ENCODE measurements around the gene TENM3. TPM values are rescaled to one million over a fixed set of nuclear protein-coding genes. Genes with fewer than 3 reads are reported as not detected.

The TENM3 gene
- total and polyA plus RNA-seq, 4 donors, result 0.05 to 5.5 (median 1.1) TPM; not detected in 1

- no peaks in the 10 kb centered on the region for H3K27me3 ChIP-seq (ENCODE audit: control insufficient read depth in 1 of 2, insufficient read depth in 2 of 2, low read length in 1 of 2)
- H3K27ac ChIP-seq (ENCODE audit: low read depth in 1 of 2, low read length in 2 of 2), result no peak overlapping the region
- H3K9me3 ChIP-seq (ENCODE audit: control insufficient read depth, low read length), result no peaks in the 10 kb centered on the region
- H3K36me3 ChIP-seq (ENCODE audit: control insufficient read depth in 1 of 2, insufficient read depth in 2 of 2, low read length in 1 of 2), result no peaks in the 10 kb centered on the region
- ATAC-seq (ENCODE audit: low FRiP score) (no peak), DNase-seq (no peak)
- no peak overlapping the region for H3K4me3 ChIP-seq (ENCODE audit: low read length in 2 of 2)
- WGBS, 2 donors, result 90 to 93% methylated on average over 7 of the region's 7 CpGs
- no peaks in the 10 kb centered on the region for H3K4me1 ChIP-seq (ENCODE audit: control insufficient read depth in 1 of 2, insufficient read depth in 2 of 2, low read length in 2 of 2)
- intact Hi-C loops (cut with DNase I), result loop anchor here in 1 of 2 donors (5.0 kb wide), 1 partner anchor 182 kb away; no protein-coding TSS in a partner anchor
Observed at GRCh38 chr4:182280436-182281111, 37.4 kb downstream of the TENM3 start.

GRCh38 chr4:182286035-182286434, 42.8 kb downstream of the TENM3 start:
- Histone ChIP-seq H3K27ac (ENCODE audit: low read depth in 1 of 2, low read length in 2 of 2) (no peak overlapping the region), H3K27me3 (ENCODE audit: control insufficient read depth in 1 of 2, insufficient read depth in 2 of 2, low read length in 1 of 2) (no peaks in the 10 kb centered on the region), H3K36me3 (ENCODE audit: control insufficient read depth in 1 of 2, insufficient read depth in 2 of 2, low read length in 1 of 2) (no peaks in the 10 kb centered on the region), H3K4me1 (ENCODE audit: control insufficient read depth in 1 of 2, insufficient read depth in 2 of 2, low read length in 2 of 2) (no peaks in the 10 kb centered on the region), H3K4me3 (ENCODE audit: low read length in 2 of 2) (no peak overlapping the region), H3K9me3 (ENCODE audit: control insufficient read depth, low read length) (peaks cover 2% of the 10 kb centered on the region)
- ATAC-seq (ENCODE audit: low FRiP score) (no peak), DNase-seq (no peak)
- intact Hi-C loops (cut with DNase I), result no loop called here
- 69 to 73% methylated on average over 3 of the region's 3 CpGs for WGBS, 2 donors

- H3K27ac ChIP-seq (ENCODE audit: low read depth in 1 of 2, low read length in 2 of 2), result no peak overlapping the region
- 89 to 92% methylated on average over 7 of the region's 7 CpGs for whole genome bisulfite sequencing, 2 donors
- ATAC-seq (ENCODE audit: low FRiP score) (no peak), DNase-seq (no peak)
- no peaks in the 10 kb centered on the region for H3K36me3 ChIP-seq (ENCODE audit: control insufficient read depth in 1 of 2, insufficient read depth in 2 of 2, low read length in 1 of 2)
- H3K4me3 ChIP-seq (ENCODE audit: low read length in 2 of 2), result no peak overlapping the region
- intact Hi-C loops (cut with DNase I), result no loop called here
- H3K27me3 ChIP-seq (ENCODE audit: control insufficient read depth in 1 of 2, insufficient read depth in 2 of 2, low read length in 1 of 2), result no peaks in the 10 kb centered on the region
- H3K4me1 ChIP-seq (ENCODE audit: control insufficient read depth in 1 of 2, insufficient read depth in 2 of 2, low read length in 2 of 2), result no peaks in the 10 kb centered on the region
- peaks cover 2% of the 10 kb centered on the region for H3K9me3 ChIP-seq (ENCODE audit: control insufficient read depth, low read length)
Observed at GRCh38 chr4:182286931-182287330, 43.7 kb downstream of the TENM3 start.

DNA sequence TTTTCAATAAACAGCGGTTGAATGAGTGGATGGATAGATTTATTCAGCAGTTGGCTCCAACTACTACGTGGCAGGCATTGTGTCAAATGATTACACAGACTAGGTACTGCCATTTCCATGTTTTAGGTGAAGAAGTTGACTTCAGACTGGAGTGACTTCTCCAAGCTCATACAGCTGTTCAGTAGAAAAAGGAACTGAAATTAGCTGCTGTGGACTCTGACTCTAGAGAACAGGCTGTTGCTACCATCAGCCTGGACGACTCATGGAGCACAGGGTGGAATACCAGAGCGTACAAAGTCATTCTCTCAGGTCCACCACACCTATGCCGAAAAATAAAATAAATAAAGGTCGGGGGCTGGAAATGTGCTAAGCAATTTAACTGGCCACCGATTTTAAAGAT, 45.3 kb downstream of the TENM3 start:
- Histone ChIP-seq H3K9me3 (ENCODE audit: control insufficient read depth, low read length) (peaks cover 2% of the 10 kb centered on the region), H3K4me3 (ENCODE audit: low read length in 2 of 2) (no peak overlapping the region), H3K36me3 (ENCODE audit: control insufficient read depth in 1 of 2, insufficient read depth in 2 of 2, low read length in 1 of 2) (no peaks in the 10 kb centered on the region), H3K4me1 (ENCODE audit: control insufficient read depth in 1 of 2, insufficient read depth in 2 of 2, low read length in 2 of 2) (no peaks in the 10 kb centered on the region), H3K27ac (ENCODE audit: low read depth in 1 of 2, low read length in 2 of 2) (no peak overlapping the region), H3K27me3 (ENCODE audit: control insufficient read depth in 1 of 2, insufficient read depth in 2 of 2, low read length in 1 of 2) (no peaks in the 10 kb centered on the region)
- intact Hi-C loops (cut with DNase I), result no loop called here
- no peak for ATAC-seq (ENCODE audit: low FRiP score)
- DNase-seq, result no peak
- WGBS, 2 donors, result 87 to 90% methylated on average over 7 of the region's 7 CpGs

GRCh38 chr4:182289809-182290208, 46.6 kb downstream of the TENM3 start:
- Histone ChIP-seq H3K27me3 (ENCODE audit: control insufficient read depth in 1 of 2, insufficient read depth in 2 of 2, low read length in 1 of 2) (no peaks in the 10 kb centered on the region), H3K9me3 (ENCODE audit: control insufficient read depth, low read length) (peaks cover 2% of the 10 kb centered on the region), H3K27ac (ENCODE audit: low read depth in 1 of 2, low read length in 2 of 2) (no peak overlapping the region), H3K4me1 (ENCODE audit: control insufficient read depth in 1 of 2, insufficient read depth in 2 of 2, low read length in 2 of 2) (no peaks in the 10 kb centered on the region), H3K36me3 (ENCODE audit: control insufficient read depth in 1 of 2, insufficient read depth in 2 of 2, low read length in 1 of 2) (no peaks in the 10 kb centered on the region), H3K4me3 (ENCODE audit: low read length in 2 of 2) (no peak overlapping the region)
- DNase-seq (no peak), ATAC-seq (ENCODE audit: low FRiP score) (no peak)
- 87 to 88% methylated on average over 13 of the region's 13 CpGs for WGBS, 2 donors
- intact Hi-C loops (cut with DNase I), result no loop called here

DNA sequence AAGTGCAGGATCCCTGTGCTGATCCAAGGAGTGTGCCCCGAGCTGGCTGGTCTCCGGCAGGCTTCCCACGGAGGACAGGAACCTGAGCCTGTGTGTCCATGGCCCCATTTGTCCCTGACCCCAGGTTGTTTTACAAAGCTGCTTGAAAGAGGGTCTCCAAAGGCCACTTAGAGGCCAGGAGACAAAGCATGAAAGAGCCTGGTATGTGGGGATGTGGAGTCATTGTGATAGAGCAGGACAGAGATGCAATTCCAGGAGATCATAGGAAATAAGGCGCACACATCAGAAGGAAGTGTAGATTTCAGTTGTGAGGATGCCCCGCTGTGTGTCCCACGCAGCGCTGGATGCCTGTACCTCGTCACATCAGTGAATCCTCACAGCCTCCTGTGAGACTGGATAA, 48.0 kb downstream of the TENM3 start:
- no peak for ATAC-seq (ENCODE audit: low FRiP score)

DNA sequence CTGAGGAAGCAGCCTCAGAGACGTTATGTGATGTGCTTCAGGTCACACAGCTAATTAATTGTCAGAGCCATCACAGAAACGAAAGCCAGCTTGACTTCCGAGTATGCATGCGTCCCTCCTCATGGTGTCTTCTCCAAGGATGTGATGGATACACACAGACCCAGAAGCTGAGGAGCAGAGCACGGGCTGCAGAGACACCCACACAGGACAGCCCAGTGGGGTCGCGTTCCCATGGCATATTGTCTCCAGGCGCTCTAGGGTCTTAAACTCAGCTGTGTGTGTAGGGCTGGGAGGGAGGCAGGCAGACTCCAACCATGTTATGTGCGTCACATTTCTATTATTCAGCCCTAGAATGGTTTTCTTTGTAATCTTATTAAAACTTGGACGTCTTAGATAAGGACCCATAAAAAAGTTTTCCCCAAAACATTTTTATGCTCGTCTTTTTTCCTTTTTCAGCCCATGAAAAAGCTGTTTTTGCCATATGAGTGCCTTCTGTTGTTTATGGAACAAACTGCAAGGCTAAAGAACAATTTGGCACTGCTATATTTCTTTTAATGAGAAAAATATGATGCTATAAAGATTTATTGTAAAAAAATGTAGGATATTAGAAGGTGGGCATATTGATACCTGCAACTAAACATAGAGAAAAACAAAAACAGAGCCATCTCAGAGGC, 48.5 kb downstream of the TENM3 start:
- Histone ChIP-seq H3K4me3 (ENCODE audit: low read length in 2 of 2) (no peak overlapping the region), H3K36me3 (ENCODE audit: control insufficient read depth in 1 of 2, insufficient read depth in 2 of 2, low read length in 1 of 2) (no peaks in the 10 kb centered on the region), H3K4me1 (ENCODE audit: control insufficient read depth in 1 of 2, insufficient read depth in 2 of 2, low read length in 2 of 2) (no peaks in the 10 kb centered on the region), H3K27ac (ENCODE audit: low read depth in 1 of 2, low read length in 2 of 2) (no peak overlapping the region), H3K9me3 (ENCODE audit: control insufficient read depth, low read length) (peaks cover 3% of the 10 kb centered on the region), H3K27me3 (ENCODE audit: control insufficient read depth in 1 of 2, insufficient read depth in 2 of 2, low read length in 1 of 2) (no peaks in the 10 kb centered on the region)
- WGBS, 2 donors, result 74 to 78% methylated on average over 11 of the region's 11 CpGs
- intact Hi-C loops (cut with DNase I), result no loop called here
- ATAC-seq (ENCODE audit: low FRiP score) (no peak), DNase-seq (no peak)

More for the DNA sequence above, 48.0 kb downstream of the TENM3 start:
- Histone ChIP-seq H3K9me3 (ENCODE audit: control insufficient read depth, low read length) (peaks cover 3% of the 10 kb centered on the region), H3K4me1 (ENCODE audit: control insufficient read depth in 1 of 2, insufficient read depth in 2 of 2, low read length in 2 of 2) (no peaks in the 10 kb centered on the region), H3K4me3 (ENCODE audit: low read length in 2 of 2) (no peak overlapping the region), H3K36me3 (ENCODE audit: control insufficient read depth in 1 of 2, insufficient read depth in 2 of 2, low read length in 1 of 2) (no peaks in the 10 kb centered on the region), H3K27ac (ENCODE audit: low read depth in 1 of 2, low read length in 2 of 2) (no peak overlapping the region), H3K27me3 (ENCODE audit: control insufficient read depth in 1 of 2, insufficient read depth in 2 of 2, low read length in 1 of 2) (no peaks in the 10 kb centered on the region)
- no peak for DNase-seq
- intact Hi-C loops (cut with DNase I), result no loop called here
- WGBS, 2 donors, result 95 to 97% methylated on average over 8 of the region's 8 CpGs

DNA sequence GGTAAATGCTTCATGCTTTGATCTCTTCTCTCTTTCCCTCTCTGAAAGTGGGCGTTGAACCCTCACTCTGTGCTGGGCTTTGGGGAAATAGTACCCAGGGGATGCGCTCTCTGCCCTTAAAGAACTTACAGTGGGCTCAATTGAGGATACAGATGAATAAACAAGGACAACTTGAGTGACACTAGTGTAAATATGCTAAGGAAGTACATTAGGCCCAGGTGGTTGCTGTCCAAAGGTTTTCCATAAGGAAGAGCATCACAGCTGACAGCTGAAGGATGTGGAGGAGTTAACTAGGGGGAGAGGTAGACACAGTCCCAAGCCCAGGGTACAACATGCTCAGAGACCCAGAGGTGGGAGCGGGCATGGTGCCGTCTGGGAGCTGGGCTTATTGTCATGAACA, 49.4 kb downstream of the TENM3 start:
- Histone ChIP-seq H3K4me1 (ENCODE audit: control insufficient read depth in 1 of 2, insufficient read depth in 2 of 2, low read length in 2 of 2) (no peaks in the 10 kb centered on the region), H3K27me3 (ENCODE audit: control insufficient read depth in 1 of 2, insufficient read depth in 2 of 2, low read length in 1 of 2) (no peaks in the 10 kb centered on the region), H3K9me3 (ENCODE audit: control insufficient read depth, low read length) (peaks cover 3% of the 10 kb centered on the region), H3K4me3 (ENCODE audit: low read length in 2 of 2) (no peak overlapping the region), H3K36me3 (ENCODE audit: control insufficient read depth in 1 of 2, insufficient read depth in 2 of 2, low read length in 1 of 2) (no peaks in the 10 kb centered on the region), H3K27ac (ENCODE audit: low read depth in 1 of 2, low read length in 2 of 2) (no peak overlapping the region)
- ATAC-seq (ENCODE audit: low FRiP score) (no peak), DNase-seq (no peak)
- 80 to 89% methylated on average over 4 of the region's 4 CpGs for WGBS, 2 donors
- intact Hi-C loops (cut with DNase I), result no loop called here

GRCh38 chr4:182293691-182294255, 50.6 kb downstream of the TENM3 start:
- H3K4me1 ChIP-seq (ENCODE audit: control insufficient read depth in 1 of 2, insufficient read depth in 2 of 2, low read length in 2 of 2), result no peaks in the 10 kb centered on the region
- no peaks in the 10 kb centered on the region for H3K36me3 ChIP-seq (ENCODE audit: control insufficient read depth in 1 of 2, insufficient read depth in 2 of 2, low read length in 1 of 2)
- ATAC-seq (ENCODE audit: low FRiP score) (no peak), DNase-seq (no peak)
- no peaks in the 10 kb centered on the region for H3K27me3 ChIP-seq (ENCODE audit: control insufficient read depth in 1 of 2, insufficient read depth in 2 of 2, low read length in 1 of 2)
- no peak overlapping the region for H3K4me3 ChIP-seq (ENCODE audit: low read length in 2 of 2)
- H3K27ac ChIP-seq (ENCODE audit: low read depth in 1 of 2, low read length in 2 of 2), result no peak overlapping the region
- WGBS, 2 donors, result 82 to 85% methylated on average over 14 of the region's 14 CpGs
- peaks cover 3% of the 10 kb centered on the region for H3K9me3 ChIP-seq (ENCODE audit: control insufficient read depth, low read length)
- intact Hi-C loops (cut with DNase I), result no loop called here

All from aorta (tissue), 5 donors.